ENCODE data around the gene MS4A6A.
A peak's percentile ranks its signal among the peaks of the same experiment; 100 is the strongest.

Gene MS4A6A

GRCh38 chr11:60182541-60183330 lies at the start of gene MS4A6A:
MS4A6A (minus strand) TSS chr11:60183083; CDS start chr11:60181727, 1,356 bp downstream.
- Histone ChIP-seq H3K36me3 (no peaks in the 10 kb centered on the region), H3K9me3 (no peaks in the 10 kb centered on the region), H3K27ac (peak within 1 kb of the TSS in 1 of 2 donors; percentile 3), H3K27me3 (no peaks in the 10 kb centered on the region), H3K4me1 (no peaks in the 10 kb centered on the region), H3K4me3 (peak within 1 kb of the TSS; percentile 15 to 31)
- no peak for DNase-seq
- intact Hi-C loops (cut with DNase I; ENCODE audit: low total_unique reads) = no loop called here
- TF ChIP-seq CTCF (IDR thresholded peaks at IDR 0.05) = no peak

GRCh38 chr11:60230681-60231080 lies 47.8 kb upstream of the MS4A6A start:
- intact Hi-C loops (cut with DNase I; ENCODE audit: low total_unique reads) = no loop called here
- no peaks in the 10 kb centered on the region for H3K9me3 ChIP-seq
- no peaks in the 10 kb centered on the region for H3K27me3 ChIP-seq

GRCh38 chr11:60222141-60222540 lies 39.3 kb upstream of the MS4A6A start:
- H3K27ac ChIP-seq = no peak overlapping the region
- no peak for DNase-seq
- H3K36me3 ChIP-seq = no peaks in the 10 kb centered on the region
- intact Hi-C loops (cut with DNase I; ENCODE audit: low total_unique reads) = no loop called here
- H3K4me3 ChIP-seq = no peak overlapping the region
- no peaks in the 10 kb centered on the region for H3K4me1 ChIP-seq
- H3K9me3 ChIP-seq = no peaks in the 10 kb centered on the region
- H3K27me3 ChIP-seq = no peaks in the 10 kb centered on the region
- TF ChIP-seq CTCF (IDR thresholded peaks at IDR 0.05) = no peak

More at GRCh38 chr11:60230681-60231080, 47.8 kb upstream of the MS4A6A start:
- H3K36me3 ChIP-seq = no peaks in the 10 kb centered on the region
- H3K4me3 ChIP-seq = no peak overlapping the region
- no peak for DNase-seq
- no peak for TF ChIP-seq CTCF (IDR thresholded peaks at IDR 0.05)
- H3K27ac ChIP-seq = no peak overlapping the region
- no peaks in the 10 kb centered on the region for H3K4me1 ChIP-seq

- H3K4me3 ChIP-seq = no peak overlapping the region
- H3K27me3 ChIP-seq = no peaks in the 10 kb centered on the region
- DNase-seq = no peak
- H3K27ac ChIP-seq = no peak overlapping the region
- TF ChIP-seq CTCF (IDR thresholded peaks at IDR 0.05) = no peak
- no peaks in the 10 kb centered on the region for H3K36me3 ChIP-seq
- H3K9me3 ChIP-seq = no peaks in the 10 kb centered on the region
- no peaks in the 10 kb centered on the region for H3K4me1 ChIP-seq
- intact Hi-C loops (cut with DNase I; ENCODE audit: low total_unique reads) = no loop called here
Observed at GRCh38 chr11:60221692-60222091, 38.8 kb upstream of the MS4A6A start.

- no peak overlapping the region for H3K27ac ChIP-seq
- DNase-seq = no peak
- H3K36me3 ChIP-seq = no peaks in the 10 kb centered on the region
- no peak overlapping the region for H3K4me3 ChIP-seq
- intact Hi-C loops (cut with DNase I; ENCODE audit: low total_unique reads) = no loop called here
- TF ChIP-seq CTCF (IDR thresholded peaks at IDR 0.05) = no peak
- H3K9me3 ChIP-seq = no peaks in the 10 kb centered on the region
- H3K4me1 ChIP-seq = no peaks in the 10 kb centered on the region
- no peaks in the 10 kb centered on the region for H3K27me3 ChIP-seq
Observed at GRCh38 chr11:60221181-60221580, 38.3 kb upstream of the MS4A6A start.
